ENCODE results near the gene SPATS2.

The SPATS2 gene

GRCh38 chr12:49553512-49554088 is 186.3 kb downstream of the SPATS2 start:
- no peak overlapping the region for H3K27ac ChIP-seq
- TF ChIP-seq ZFX (IDR thresholded peaks at IDR 0.05) = no peak
- TF ChIP-seq CTCF (conservative IDR thresholded peaks at IDR 0.05) = peak; percentile 85

DNA sequence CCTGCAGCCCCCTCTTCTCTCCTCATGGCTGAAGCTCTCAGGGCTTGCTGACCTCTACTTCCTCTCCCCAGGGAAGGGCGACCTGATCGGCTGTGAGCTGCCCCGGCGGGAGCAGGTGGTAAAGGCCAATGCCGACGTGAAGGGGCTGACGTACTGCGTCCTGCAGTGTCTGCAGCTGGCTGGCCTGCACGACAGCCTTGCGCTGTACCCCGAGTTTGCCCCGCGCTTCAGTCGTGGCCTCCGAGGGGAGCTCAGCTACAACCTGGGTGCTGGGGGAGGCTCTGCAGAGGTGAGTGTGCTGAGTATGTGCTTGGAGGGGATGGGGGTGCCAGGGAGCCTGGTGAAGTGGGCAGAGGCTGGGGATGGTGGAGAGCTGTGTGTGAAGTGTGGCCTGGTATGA is 187.0 kb downstream of the SPATS2 start:
- TF ChIP-seq ZFX (IDR thresholded peaks at IDR 0.05) (no peak), CTCF (conservative IDR thresholded peaks at IDR 0.05) (no peak)
- H3K27ac ChIP-seq = no peak overlapping the region

DNA sequence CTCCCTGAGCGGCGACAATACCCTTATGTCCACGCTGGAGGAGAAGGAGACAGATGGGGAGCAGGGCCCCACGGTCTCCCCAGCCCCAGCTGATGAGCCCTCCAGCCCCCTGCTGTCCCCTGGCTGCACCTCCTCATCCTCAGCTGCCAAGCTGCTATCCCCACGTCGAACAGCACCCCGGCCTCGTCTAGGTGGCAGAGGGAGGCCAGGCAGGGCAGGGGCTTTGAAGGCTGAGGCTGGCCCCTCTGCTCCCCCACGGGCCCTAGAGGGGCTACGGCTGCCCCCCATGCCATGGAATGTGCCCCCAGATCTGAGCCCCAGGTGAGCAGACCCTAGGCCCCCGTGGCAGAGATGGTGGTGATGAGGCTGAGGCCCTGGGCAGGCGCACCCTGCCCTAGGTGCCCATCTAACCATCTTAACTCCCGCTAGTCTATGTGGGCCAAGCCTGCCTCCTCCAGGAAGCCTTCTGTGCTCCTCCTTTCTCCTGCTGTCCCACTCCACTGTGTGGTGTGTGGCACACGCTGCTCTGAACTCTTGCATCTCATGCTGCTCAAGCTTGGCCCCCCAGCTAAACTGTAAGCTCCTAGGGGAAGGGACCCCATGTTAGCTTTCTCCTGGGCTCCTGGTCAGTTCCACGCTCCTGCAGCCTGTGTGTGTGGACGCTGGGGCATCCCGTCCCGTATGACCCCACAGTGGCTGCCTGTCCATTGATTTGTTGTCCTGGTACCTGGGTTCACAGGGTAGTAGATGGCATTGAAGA is 188.5 kb downstream of the SPATS2 start:
- no peak overlapping the region for H3K27ac ChIP-seq
- TF ChIP-seq CTCF (conservative IDR thresholded peaks at IDR 0.05) (no peak), ZFX (IDR thresholded peaks at IDR 0.05) (no peak)

DNA sequence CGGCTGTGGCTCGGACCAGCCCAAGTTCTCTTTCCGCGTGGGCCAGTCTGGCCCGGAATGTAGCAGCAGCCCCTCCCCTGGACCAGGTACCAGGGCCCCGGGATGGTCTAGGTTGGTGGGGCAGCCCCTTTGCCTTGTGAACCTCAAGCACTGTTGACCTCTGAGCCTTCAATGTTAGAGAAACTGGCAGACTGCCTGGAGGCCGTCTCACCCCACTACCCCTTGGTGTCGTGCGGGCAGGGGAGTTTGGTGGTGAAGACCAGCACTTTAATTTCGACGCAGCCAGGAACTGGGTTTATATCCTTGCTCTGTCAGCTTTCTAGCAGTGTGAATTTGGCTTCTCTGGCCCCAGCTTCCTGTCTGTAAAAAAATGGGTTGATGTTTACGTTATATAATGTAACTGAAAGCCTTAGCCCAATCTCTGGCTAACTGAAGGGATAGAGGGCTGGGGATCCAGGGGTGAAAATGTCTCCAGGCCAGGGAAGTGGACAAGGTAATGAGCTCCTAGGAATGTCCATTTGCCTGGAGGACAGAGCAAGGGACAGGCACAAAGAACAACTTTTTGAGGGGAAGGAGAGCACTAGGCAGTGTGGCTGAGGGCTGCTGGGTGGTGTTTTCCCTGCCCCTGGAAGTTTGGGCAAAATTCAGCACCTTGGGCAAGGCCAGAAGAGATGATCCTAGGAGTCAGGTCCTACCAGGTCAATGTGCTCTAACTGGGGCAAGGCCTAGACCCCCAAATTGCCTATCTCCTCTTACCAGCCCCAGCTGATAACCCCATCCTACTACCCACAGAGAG is 189.3 kb downstream of the SPATS2 start:
- TF ChIP-seq ZFX (IDR thresholded peaks at IDR 0.05) = no peak
- no peak for TF ChIP-seq CTCF (conservative IDR thresholded peaks at IDR 0.05)
- H3K27ac ChIP-seq = no peak overlapping the region

GRCh38 chr12:49557187-49557916 is 190.1 kb downstream of the SPATS2 start:
- H3K27ac ChIP-seq = no peak overlapping the region
- TF ChIP-seq ZFX (IDR thresholded peaks at IDR 0.05) (no peak), CTCF (conservative IDR thresholded peaks at IDR 0.05) (no peak)

DNA sequence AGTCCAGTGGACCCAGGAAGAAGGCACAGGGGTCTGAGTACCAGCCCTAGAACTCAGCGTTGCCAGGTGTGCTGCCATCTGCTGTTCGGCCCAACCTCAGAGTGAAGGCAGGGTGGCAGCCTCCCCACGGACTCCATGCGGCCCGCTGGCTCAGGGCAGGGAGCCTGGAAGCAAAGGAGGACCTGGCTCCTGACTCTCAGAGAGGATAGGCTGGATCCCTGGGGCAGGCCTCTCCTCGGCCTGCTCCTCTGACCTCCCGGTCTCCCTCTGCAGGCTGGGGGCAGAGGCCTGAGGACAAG is 190.6 kb downstream of the SPATS2 start:
- H3K27ac ChIP-seq = no peak overlapping the region
- no peak for TF ChIP-seq CTCF (conservative IDR thresholded peaks at IDR 0.05)
- TF ChIP-seq ZFX (IDR thresholded peaks at IDR 0.05) = no peak

Data from C4-2B (cell line).